G401 (cell line): ENCODE measurements around the gene RPS27A. TPM values are rescaled to one million over a fixed set of nuclear protein-coding genes. Genes with fewer than 3 reads are reported as not detected.
"Not testable (repeated sequence)": the region's sequence is repeated elsewhere in the genome, so short reads cannot be mapped to it uniquely, and the experiment has no call there.

Experiments
- DNase-seq: peaks from one replicate; pipeline ENCODE4 v3.0.0-alpha.2; 2015; ENCODE audit warnings: low spot score
- in situ Hi-C: cut with HindIII; loops from 2 replicates; pipeline ENCODE4 v1.10.0; 2016; ENCODE audit warnings: low sequenced_read_pairs, mixed read lengths
- total RNA-seq: library from RNA; depleted of rRNA; stranded (reverse); fragments of >200 nt; shearing (Covaris generic); gene quantifications from 2 replicates; pipeline ENCODE4 v1.2.3, GENCODE V29; 2014; rRNA removed

RPS27A gene
- 2,194 and 2,483 TPM in 2 replicates for total RNA-seq

GRCh38 chr2:55232084-55232862 is at the start of gene RPS27A, which contains the start of gene CLHC1:
Gene RPS27A, plus strand, starts transcription at chr2:55232688. Its CDS starts 137 bp downstream, at chr2:55232825.
Gene CLHC1, minus strand, starts transcription at chr2:55232293. Its CDS starts 9,882 bp downstream, at chr2:55222411.
- in situ Hi-C loops, result no loop called here
- DNase-seq, result peak; percentile 99

GRCh38 chr2:55186837-55187236 is 45.7 kb upstream of the RPS27A start:
- in situ Hi-C loops, DNase-seq: not testable (repeated sequence)

GRCh38 chr2:55191888-55192287 is 40.6 kb upstream of the RPS27A start:
- in situ Hi-C loops, DNase-seq: not testable (repeated sequence)

GRCh38 chr2:55196526-55196925 is 36.0 kb upstream of the RPS27A start:
- DNase-seq, result no peak
- in situ Hi-C loops, result no loop called here

GRCh38 chr2:55200416-55200815 is 32.1 kb upstream of the RPS27A start:
- in situ Hi-C loops, result no loop called here
- DNase-seq, result no peak

GRCh38 chr2:55204536-55204935 is 28.0 kb upstream of the RPS27A start:
- no peak for DNase-seq
- in situ Hi-C loops, result no loop called here

GRCh38 chr2:55204950-55205349 is 27.5 kb upstream of the RPS27A start:
- in situ Hi-C loops, result no loop called here
- no peak for DNase-seq

GRCh38 chr2:55213822-55214221 is 18.7 kb upstream of the RPS27A start:
- DNase-seq, result no peak

GRCh38 chr2:55223958-55224760 is 8.3 kb upstream of the RPS27A start:
- DNase-seq, result no peak
- in situ Hi-C loops, result no loop called here

More at GRCh38 chr2:55213822-55214221, 18.7 kb upstream of the RPS27A start:
- in situ Hi-C loops, result no loop called here

GRCh38 chr2:55224761-55225261 is 7.7 kb upstream of the RPS27A start:
- in situ Hi-C loops, result no loop called here
- DNase-seq, result peak; percentile 46

- DNase-seq, result no peak
- in situ Hi-C loops, result no loop called here
Observed at GRCh38 chr2:55225481-55226020, 6.9 kb upstream of the RPS27A start.

GRCh38 chr2:55227437-55228225 is 4.9 kb upstream of the RPS27A start:
- DNase-seq, in situ Hi-C loops: not testable (repeated sequence)

- in situ Hi-C loops, result no loop called here
- no peak for DNase-seq
Observed at GRCh38 chr2:55228226-55228563, 4.3 kb upstream of the RPS27A start.

- in situ Hi-C loops, result no loop called here
Observed at GRCh38 chr2:55229221-55229620, 3.3 kb upstream of the RPS27A start.

GRCh38 chr2:55230551-55230950 is 1.9 kb upstream of the RPS27A start:
- in situ Hi-C loops, result no loop called here
- DNase-seq, result no peak

More at GRCh38 chr2:55229221-55229620, 3.3 kb upstream of the RPS27A start:
- DNase-seq, result no peak

GRCh38 chr2:55231546-55232083 is 873 bp upstream of the RPS27A start:
- DNase-seq, result no peak
- in situ Hi-C loops, result no loop called here

- no peak for DNase-seq
- in situ Hi-C loops, result no loop called here
Observed at GRCh38 chr2:55232863-55233657, 572 bp downstream of the RPS27A start.

GRCh38 chr2:55233658-55233940 is 1.1 kb downstream of the RPS27A start:
- in situ Hi-C loops, result no loop called here
- no peak for DNase-seq
